ENCODE results near the gene SHMT2. TPM values are rescaled to one million over a fixed set of nuclear protein-coding genes. Genes with fewer than 3 reads are reported as not detected.

The SHMT2 gene
- total and polyA plus RNA-seq, 2 of the 13 experiments (the other 11 are each of a cell fraction or from before 2014, with no cell fraction given): 181 to 393 TPM

- no peak for TF ChIP-seq LCORL (IDR thresholded peaks at IDR 0.05)
- 0 out of 2 replicates have a peak, but pooled peaks have one; percentile 21 for TF ChIP-seq LCORL (CRISPR knock-in tag; IDR thresholded peaks at IDR 0.05)
- TF ChIP-seq ETV5 (CRISPR knock-in tag; IDR thresholded peaks at IDR 0.05; ENCODE audit: borderline replicate concordance): peak; percentile 48; the same call in 1 of the 2 replicates
- no peak for TF ChIP-seq SMC3 (IDR thresholded peaks at IDR 0.05; ENCODE audit: low read length)
- peak; percentile 79 for TF ChIP-seq SAP130 (CRISPR knock-in tag; IDR thresholded peaks at IDR 0.05; ENCODE audit: low read depth)
- TF ChIP-seq, protein P1, sequence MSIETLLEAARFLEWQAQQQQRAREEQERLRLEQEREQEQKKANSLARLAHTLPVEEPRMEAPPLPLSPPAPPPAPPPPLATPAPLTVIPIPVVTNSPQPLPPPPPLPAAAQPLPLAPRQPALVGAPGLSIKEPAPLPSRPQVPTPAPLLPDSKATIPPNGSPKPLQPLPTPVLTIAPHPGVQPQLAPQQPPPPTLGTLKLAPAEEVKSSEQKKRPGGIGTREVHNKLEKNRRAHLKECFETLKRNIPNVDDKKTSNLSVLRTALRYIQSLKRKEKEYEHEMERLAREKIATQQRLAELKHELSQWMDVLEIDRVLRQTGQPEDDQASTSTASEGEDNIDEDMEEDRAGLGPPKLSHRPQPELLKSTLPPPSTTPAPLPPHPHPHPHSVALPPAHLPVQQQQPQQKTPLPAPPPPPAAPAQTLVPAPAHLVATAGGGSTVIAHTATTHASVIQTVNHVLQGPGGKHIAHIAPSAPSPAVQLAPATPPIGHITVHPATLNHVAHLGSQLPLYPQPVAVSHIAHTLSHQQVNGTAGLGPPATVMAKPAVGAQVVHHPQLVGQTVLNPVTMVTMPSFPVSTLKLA (IDR thresholded peaks at IDR 0.05): 0 out of 2 replicates have a peak, but pooled peaks have one; percentile 2
- TF ChIP-seq CEBPG (CRISPR knock-in tag; IDR thresholded peaks at IDR 0.05): peak; percentile 7; the same call in 1 of the 2 replicates
- no peak for TF ChIP-seq ESRRA (CRISPR knock-in tag; IDR thresholded peaks at IDR 0.05; ENCODE audit: low read depth)
- TF ChIP-seq ATF3 (CRISPR knock-in tag; IDR thresholded peaks at IDR 0.05): peak; percentile 89
- no peak for TF ChIP-seq PAF1 (CRISPR knock-in tag; IDR thresholded peaks at IDR 0.05)
- TF ChIP-seq HOMEZ (CRISPR knock-in tag; IDR thresholded peaks at IDR 0.05; ENCODE audit: low read depth): peak; percentile 39; the same call in 1 of the 2 replicates
- TF ChIP-seq ZFYVE20 (CRISPR knock-in tag; IDR thresholded peaks at IDR 0.05; ENCODE audit: borderline replicate concordance, low read depth): no peak
- peak; percentile 35; the same call in 1 of the 2 replicates for TF ChIP-seq THAP11 (CRISPR knock-in tag; IDR thresholded peaks at IDR 0.05)
- peak; percentile 57 for TF ChIP-seq GABPB1 (CRISPR knock-in tag; IDR thresholded peaks at IDR 0.05)
- peak; percentile 40; the same call in 1 of the 3 replicates for TF ChIP-seq MXI1 (IDR thresholded peaks at IDR 0.05; ENCODE audit: borderline replicate concordance, low read depth, low read length)
- TF ChIP-seq MEIS2 (CRISPR knock-in tag; IDR thresholded peaks at IDR 0.05): peak; percentile 53; the same call in 1 of the 2 replicates
- peak in 1 of 2 experiments; percentile 45; a peak in 1 of 4 replicates for TF ChIP-seq EP300 (IDR thresholded peaks at IDR 0.05; ENCODE audit: low read depth in 2 of 2, low read length in 2 of 2)
- no peak for TF ChIP-seq EP300 (CRISPR knock-in tag; IDR thresholded peaks at IDR 0.05; ENCODE audit: borderline replicate concordance)
- no peak for TF ChIP-seq ZFX (CRISPR knock-in tag; IDR thresholded peaks at IDR 0.05; ENCODE audit: low read depth)
- no peak for TF ChIP-seq ZFAT (CRISPR knock-in tag; conservative IDR thresholded peaks at IDR 0.05)
- TF ChIP-seq ZKSCAN1 (IDR thresholded peaks at IDR 0.05; ENCODE audit: low read length): no peak
- TF ChIP-seq ELF3 (CRISPR knock-in tag; IDR thresholded peaks at IDR 0.05): peak; percentile 85
- peak; percentile 53 for TF ChIP-seq GATAD2A (CRISPR knock-in tag; IDR thresholded peaks at IDR 0.05)
- TF ChIP-seq, protein P2, sequence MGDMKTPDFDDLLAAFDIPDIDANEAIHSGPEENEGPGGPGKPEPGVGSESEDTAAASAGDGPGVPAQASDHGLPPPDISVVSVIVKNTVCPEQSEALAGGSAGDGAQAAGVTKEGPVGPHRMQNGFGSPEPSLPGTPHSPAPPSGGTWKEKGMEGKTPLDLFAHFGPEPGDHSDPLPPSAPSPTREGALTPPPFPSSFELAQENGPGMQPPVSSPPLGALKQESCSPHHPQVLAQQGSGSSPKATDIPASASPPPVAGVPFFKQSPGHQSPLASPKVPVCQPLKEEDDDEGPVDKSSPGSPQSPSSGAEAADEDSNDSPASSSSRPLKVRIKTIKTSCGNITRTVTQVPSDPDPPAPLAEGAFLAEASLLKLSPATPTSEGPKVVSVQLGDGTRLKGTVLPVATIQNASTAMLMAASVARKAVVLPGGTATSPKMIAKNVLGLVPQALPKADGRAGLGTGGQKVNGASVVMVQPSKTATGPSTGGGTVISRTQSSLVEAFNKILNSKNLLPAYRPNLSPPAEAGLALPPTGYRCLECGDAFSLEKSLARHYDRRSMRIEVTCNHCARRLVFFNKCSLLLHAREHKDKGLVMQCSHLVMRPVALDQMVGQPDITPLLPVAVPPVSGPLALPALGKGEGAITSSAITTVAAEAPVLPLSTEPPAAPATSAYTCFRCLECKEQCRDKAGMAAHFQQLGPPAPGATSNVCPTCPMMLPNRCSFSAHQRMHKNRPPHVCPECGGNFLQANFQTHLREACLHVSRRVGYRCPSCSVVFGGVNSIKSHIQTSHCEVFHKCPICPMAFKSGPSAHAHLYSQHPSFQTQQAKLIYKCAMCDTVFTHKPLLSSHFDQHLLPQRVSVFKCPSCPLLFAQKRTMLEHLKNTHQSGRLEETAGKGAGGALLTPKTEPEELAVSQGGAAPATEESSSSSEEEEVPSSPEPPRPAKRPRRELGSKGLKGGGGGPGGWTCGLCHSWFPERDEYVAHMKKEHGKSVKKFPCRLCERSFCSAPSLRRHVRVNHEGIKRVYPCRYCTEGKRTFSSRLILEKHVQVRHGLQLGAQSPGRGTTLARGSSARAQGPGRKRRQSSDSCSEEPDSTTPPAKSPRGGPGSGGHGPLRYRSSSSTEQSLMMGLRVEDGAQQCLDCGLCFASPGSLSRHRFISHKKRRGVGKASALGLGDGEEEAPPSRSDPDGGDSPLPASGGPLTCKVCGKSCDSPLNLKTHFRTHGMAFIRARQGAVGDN (CRISPR knock-in tag; IDR thresholded peaks at IDR 0.05): peak; percentile 64
- TF ChIP-seq AHR (CRISPR knock-in tag; IDR thresholded peaks at IDR 0.05): no peak
Measured at GRCh38 chr12:57280211-57281062, 50.9 kb downstream of the SHMT2 start (continued).

Data from HepG2 (cell line).